Stimulated activated naive CD4-positive, alpha-beta T cell treated with Interleukin-2 at 50 U/mL for 16 hours (primary cell): ENCODE results near the gene SPZ1.
"Not testable (repeated sequence)": the region's sequence is repeated elsewhere in the genome, so short reads cannot be mapped to it uniquely, and the experiment has no call there.

Experiments
- DNase-seq: peaks from one replicate; lab custom pipeline; 2025; lab: John Stamatoyannopoulos, UW

SPZ1 gene

GRCh38 chr5:80319702-80320101 lies at the start of gene SPZ1:
SPZ1 (plus strand) TSS chr5:80320002; CDS start chr5:80320216, 214 bp downstream.
- no peak for DNase-seq

GRCh38 chr5:80270543-80270942 lies 49.3 kb upstream of the SPZ1 start:
- DNase-seq = not testable (repeated sequence)

GRCh38 chr5:80275347-80275746 lies 44.5 kb upstream of the SPZ1 start:
- DNase-seq = no peak

- no peak for DNase-seq
Measured at GRCh38 chr5:80276186-80276585, 43.6 kb upstream of the SPZ1 start.

- DNase-seq = no peak
Measured at GRCh38 chr5:80277191-80277590, 42.6 kb upstream of the SPZ1 start.

- no peak for DNase-seq
Measured at GRCh38 chr5:80282054-80282453, 37.7 kb upstream of the SPZ1 start.

- DNase-seq = no peak
Measured at GRCh38 chr5:80283360-80283759, 36.4 kb upstream of the SPZ1 start.

- no peak for DNase-seq
Measured at GRCh38 chr5:80284720-80285119, 35.1 kb upstream of the SPZ1 start.

- DNase-seq = no peak
Measured at GRCh38 chr5:80288177-80288576, 31.6 kb upstream of the SPZ1 start.

- no peak for DNase-seq
Measured at GRCh38 chr5:80289320-80289719, 30.5 kb upstream of the SPZ1 start.

- DNase-seq = no peak
Measured at GRCh38 chr5:80291761-80292160, 28.0 kb upstream of the SPZ1 start.

- no peak for DNase-seq
Measured at GRCh38 chr5:80296121-80296520, 23.7 kb upstream of the SPZ1 start.

- no peak for DNase-seq
Measured at GRCh38 chr5:80299601-80300000, 20.2 kb upstream of the SPZ1 start.

- DNase-seq = no peak
Measured at GRCh38 chr5:80300125-80300524, 19.7 kb upstream of the SPZ1 start.

- DNase-seq = not testable (repeated sequence)
Measured at GRCh38 chr5:80300796-80301195, 19.0 kb upstream of the SPZ1 start.

GRCh38 chr5:80301342-80301741 lies 18.5 kb upstream of the SPZ1 start:
- not testable (repeated sequence) for DNase-seq

GRCh38 chr5:80302636-80303035 lies 17.2 kb upstream of the SPZ1 start:
- no peak for DNase-seq

GRCh38 chr5:80308526-80308925 lies 11.3 kb upstream of the SPZ1 start:
- no peak for DNase-seq

- DNase-seq = no peak
Measured at GRCh38 chr5:80309871-80310665, 9.7 kb upstream of the SPZ1 start.

- no peak for DNase-seq
Measured at GRCh38 chr5:80315244-80315643, 4.6 kb upstream of the SPZ1 start.

- DNase-seq = no peak
Measured at GRCh38 chr5:80318212-80318611, 1.6 kb upstream of the SPZ1 start.

GRCh38 chr5:80324912-80325311 lies 5.1 kb downstream of the SPZ1 start:
- DNase-seq = no peak

- no peak for DNase-seq
Measured at GRCh38 chr5:80326468-80326867, 6.7 kb downstream of the SPZ1 start.

GRCh38 chr5:80337379-80337778 lies 17.6 kb downstream of the SPZ1 start:
- DNase-seq = no peak
